ENCODE results near the gene DBT. TPM values are rescaled to one million over a fixed set of nuclear protein-coding genes. Genes with fewer than 3 reads are reported as not detected.

Gene DBT
- polyA plus RNA-seq, 1 experiment: 11.4 TPM

DNA sequence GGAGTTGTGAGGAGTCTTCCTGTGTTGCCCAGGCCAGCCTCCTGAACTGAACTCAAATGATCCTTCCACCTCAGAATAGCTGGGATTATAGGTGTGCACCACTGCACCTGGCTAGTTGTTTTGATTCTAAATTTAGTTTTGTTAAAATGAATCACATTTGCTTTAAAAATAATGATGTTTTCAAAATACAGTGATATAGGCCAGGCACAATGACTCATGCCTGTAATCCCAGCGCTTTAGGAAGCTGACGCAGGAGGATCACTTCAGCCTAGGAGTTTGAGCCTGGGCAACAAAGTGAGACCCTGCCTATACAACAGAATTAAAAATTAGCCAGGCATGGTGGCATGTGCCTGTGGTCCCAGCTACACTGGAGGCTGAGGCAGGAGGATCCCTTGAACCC, 40.7 kb upstream of the DBT start:
- Histone ChIP-seq H3K9me3 (ENCODE audit: control insufficient read depth, insufficient read depth, low read length) (no peaks in the 10 kb centered on the region), H3K27ac (ENCODE audit: low read depth, low read length) (no peak overlapping the region), H3K27me3 (ENCODE audit: control insufficient read depth, insufficient read depth, low read length) (no peaks in the 10 kb centered on the region), H3K4me3 (ENCODE audit: low read depth, low read length) (no peak overlapping the region)
- DNase-seq (ENCODE audit: low read depth, low spot score): no peak
- TF ChIP-seq, protein P1, sequence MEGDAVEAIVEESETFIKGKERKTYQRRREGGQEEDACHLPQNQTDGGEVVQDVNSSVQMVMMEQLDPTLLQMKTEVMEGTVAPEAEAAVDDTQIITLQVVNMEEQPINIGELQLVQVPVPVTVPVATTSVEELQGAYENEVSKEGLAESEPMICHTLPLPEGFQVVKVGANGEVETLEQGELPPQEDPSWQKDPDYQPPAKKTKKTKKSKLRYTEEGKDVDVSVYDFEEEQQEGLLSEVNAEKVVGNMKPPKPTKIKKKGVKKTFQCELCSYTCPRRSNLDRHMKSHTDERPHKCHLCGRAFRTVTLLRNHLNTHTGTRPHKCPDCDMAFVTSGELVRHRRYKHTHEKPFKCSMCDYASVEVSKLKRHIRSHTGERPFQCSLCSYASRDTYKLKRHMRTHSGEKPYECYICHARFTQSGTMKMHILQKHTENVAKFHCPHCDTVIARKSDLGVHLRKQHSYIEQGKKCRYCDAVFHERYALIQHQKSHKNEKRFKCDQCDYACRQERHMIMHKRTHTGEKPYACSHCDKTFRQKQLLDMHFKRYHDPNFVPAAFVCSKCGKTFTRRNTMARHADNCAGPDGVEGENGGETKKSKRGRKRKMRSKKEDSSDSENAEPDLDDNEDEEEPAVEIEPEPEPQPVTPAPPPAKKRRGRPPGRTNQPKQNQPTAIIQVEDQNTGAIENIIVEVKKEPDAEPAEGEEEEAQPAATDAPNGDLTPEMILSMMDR (IDR thresholded peaks at IDR 0.05; ENCODE audit: low read depth, low read length): no peak
- CTCF ChIA-PET: interaction anchor here (1.2 to 1.7 kb wide), 2 partner anchors 27 to 168 kb away, joined by 3 to 5 read pairs; no protein-coding TSS in a partner anchor
- POLR2A ChIA-PET: no interaction called here

DNA sequence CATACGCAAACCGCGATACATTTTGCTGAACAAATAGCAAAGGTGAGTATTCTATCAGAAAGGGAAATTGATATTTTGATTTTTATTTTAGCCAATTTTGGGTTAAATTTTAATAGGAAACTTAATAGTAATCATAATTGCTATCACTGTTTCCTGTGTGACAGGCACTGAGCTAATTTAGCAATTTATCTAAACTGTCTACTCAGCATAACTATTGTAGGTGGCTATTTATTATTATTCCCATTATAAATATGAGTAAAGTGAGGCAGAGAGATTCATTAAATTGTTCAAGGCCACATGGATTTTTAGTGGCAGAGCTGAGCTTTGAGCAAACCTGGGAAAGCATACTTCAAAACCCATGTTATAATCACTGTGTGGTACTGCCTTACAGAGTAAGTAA, 37.5 kb upstream of the DBT start:
- Histone ChIP-seq H3K9me3 (ENCODE audit: control insufficient read depth, insufficient read depth, low read length) (no peaks in the 10 kb centered on the region), H3K4me3 (ENCODE audit: low read depth, low read length) (no peak overlapping the region), H3K27me3 (ENCODE audit: control insufficient read depth, insufficient read depth, low read length) (no peaks in the 10 kb centered on the region), H3K27ac (ENCODE audit: low read depth, low read length) (no peak overlapping the region)
- DNase-seq (ENCODE audit: low read depth, low spot score): no peak
- ChIA-PET CTCF (interaction anchor here (1.6 kb wide), 1 partner anchor 173 kb away, joined by 5 read pairs; no protein-coding TSS in a partner anchor), POLR2A (no interaction called here)
- TF ChIP-seq, protein P1 (IDR thresholded peaks at IDR 0.05; ENCODE audit: low read depth, low read length): no peak

DNA sequence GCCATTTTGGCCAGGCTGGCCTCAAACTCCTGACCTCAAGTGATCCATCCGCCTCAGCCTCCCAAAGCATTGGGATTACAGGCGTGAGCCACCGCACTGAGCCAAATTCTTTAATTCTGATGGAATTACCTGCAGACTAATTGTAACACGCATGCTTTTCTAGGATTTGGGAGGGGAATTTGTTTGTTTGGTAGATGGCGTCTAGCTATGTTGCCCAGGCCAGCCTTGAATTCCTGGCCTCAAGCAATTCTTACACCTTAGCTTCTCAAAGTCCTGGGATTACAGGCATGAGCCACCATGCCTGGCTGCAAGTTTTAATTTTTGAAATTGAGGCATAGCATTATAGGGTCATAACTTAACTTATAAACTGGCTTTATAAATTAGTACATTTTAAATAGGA, 35.0 kb upstream of the DBT start:
- TF ChIP-seq, protein P1 (IDR thresholded peaks at IDR 0.05; ENCODE audit: low read depth, low read length): no peak
- H3K27ac ChIP-seq (ENCODE audit: low read depth, low read length): no peak overlapping the region
- H3K27me3 ChIP-seq (ENCODE audit: control insufficient read depth, insufficient read depth, low read length): no peaks in the 10 kb centered on the region
- DNase-seq (ENCODE audit: low read depth, low spot score): no peak
- no peaks in the 10 kb centered on the region for H3K9me3 ChIP-seq (ENCODE audit: control insufficient read depth, insufficient read depth, low read length)
- no peak overlapping the region for H3K4me3 ChIP-seq (ENCODE audit: low read depth, low read length)
- CTCF ChIA-PET: no interaction called here
- POLR2A ChIA-PET: no interaction called here

DNA sequence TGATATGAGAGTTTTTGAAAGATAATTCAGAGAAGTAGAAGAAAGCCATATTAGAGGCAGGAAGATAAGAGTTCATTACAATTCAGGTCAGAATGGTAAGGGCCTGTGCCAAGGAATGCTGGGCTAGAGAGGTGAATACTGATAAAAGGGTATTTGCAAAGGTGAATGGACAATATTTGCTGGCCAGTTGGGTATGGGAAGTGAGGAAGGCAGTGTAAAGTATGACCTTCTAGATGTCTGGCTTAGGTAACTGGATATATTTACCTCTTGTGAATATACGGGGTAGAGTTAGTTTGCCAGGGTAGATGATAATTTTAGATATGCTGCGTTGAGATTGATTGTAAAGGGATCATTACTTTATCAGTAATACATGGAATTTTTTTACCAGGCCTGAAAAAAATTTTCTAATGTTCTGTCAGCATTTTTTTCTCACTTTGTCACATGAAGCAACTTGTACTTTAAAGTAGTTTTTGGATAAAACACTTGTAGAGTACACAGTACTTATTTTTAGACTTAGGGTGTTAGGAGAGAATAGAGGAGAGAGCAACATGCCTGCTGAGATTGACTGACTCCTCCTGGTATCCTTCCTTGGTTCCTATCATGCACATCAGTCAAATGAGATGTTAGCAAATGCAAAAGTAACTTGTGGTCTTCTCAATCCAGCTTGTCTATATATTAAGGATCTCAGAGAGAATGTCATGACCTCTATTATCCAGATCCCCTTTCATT, 30.5 kb upstream of the DBT start:
- H3K4me3 ChIP-seq (ENCODE audit: low read depth, low read length): no peak overlapping the region
- no peak for DNase-seq (ENCODE audit: low read depth, low spot score)
- POLR2A ChIA-PET: no interaction called here
- TF ChIP-seq, protein P1 (IDR thresholded peaks at IDR 0.05; ENCODE audit: low read depth, low read length): no peak
- no peak overlapping the region for H3K27ac ChIP-seq (ENCODE audit: low read depth, low read length)
- CTCF ChIA-PET: no interaction called here
- no peaks in the 10 kb centered on the region for H3K27me3 ChIP-seq (ENCODE audit: control insufficient read depth, insufficient read depth, low read length)
- no peaks in the 10 kb centered on the region for H3K9me3 ChIP-seq (ENCODE audit: control insufficient read depth, insufficient read depth, low read length)

DNA sequence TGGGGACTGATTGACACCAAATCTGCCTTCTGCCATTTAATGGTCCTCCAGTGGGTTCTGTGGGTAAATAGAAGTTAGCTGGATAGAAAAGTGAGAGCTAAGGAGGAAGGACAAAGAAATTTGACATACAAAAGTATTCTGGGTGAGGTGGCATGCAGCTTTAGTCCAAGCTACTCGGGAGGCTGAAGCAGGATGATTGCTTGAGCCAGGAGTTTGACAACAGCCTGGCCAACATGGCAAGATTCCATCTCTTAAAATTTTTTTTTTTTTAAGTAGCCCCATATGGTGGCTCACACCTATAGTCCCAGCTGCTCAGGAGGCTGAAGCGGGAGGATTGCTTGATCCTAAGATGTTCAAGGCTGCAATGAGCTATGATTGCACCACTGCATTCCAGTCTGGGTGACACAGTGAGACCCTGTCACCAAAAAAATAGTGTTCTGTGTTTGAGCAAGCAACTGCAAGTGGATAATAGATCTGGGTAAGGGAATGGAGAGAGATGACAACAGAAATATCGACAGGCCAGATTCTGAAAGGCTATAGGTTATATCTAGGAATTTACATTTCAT, 29.8 kb upstream of the DBT start:
- H3K9me3 ChIP-seq (ENCODE audit: control insufficient read depth, insufficient read depth, low read length): no peaks in the 10 kb centered on the region
- H3K4me3 ChIP-seq (ENCODE audit: low read depth, low read length): no peak overlapping the region
- TF ChIP-seq, protein P1 (IDR thresholded peaks at IDR 0.05; ENCODE audit: low read depth, low read length): no peak
- POLR2A ChIA-PET: no interaction called here
- H3K27ac ChIP-seq (ENCODE audit: low read depth, low read length): no peak overlapping the region
- H3K27me3 ChIP-seq (ENCODE audit: control insufficient read depth, insufficient read depth, low read length): no peaks in the 10 kb centered on the region
- no peak for DNase-seq (ENCODE audit: low read depth, low spot score)
- CTCF ChIA-PET: no interaction called here

Measured in AG04450 (cell line).